NCI-H2171 treated with DMSO at 0.1 percent for 48 hours (cell line): ENCODE results near the gene NOX5.

Experiments
- DNase-seq: peaks from one replicate; lab custom pipeline; 2025; lab: John Stamatoyannopoulos, UW

NOX5 gene

DNA sequence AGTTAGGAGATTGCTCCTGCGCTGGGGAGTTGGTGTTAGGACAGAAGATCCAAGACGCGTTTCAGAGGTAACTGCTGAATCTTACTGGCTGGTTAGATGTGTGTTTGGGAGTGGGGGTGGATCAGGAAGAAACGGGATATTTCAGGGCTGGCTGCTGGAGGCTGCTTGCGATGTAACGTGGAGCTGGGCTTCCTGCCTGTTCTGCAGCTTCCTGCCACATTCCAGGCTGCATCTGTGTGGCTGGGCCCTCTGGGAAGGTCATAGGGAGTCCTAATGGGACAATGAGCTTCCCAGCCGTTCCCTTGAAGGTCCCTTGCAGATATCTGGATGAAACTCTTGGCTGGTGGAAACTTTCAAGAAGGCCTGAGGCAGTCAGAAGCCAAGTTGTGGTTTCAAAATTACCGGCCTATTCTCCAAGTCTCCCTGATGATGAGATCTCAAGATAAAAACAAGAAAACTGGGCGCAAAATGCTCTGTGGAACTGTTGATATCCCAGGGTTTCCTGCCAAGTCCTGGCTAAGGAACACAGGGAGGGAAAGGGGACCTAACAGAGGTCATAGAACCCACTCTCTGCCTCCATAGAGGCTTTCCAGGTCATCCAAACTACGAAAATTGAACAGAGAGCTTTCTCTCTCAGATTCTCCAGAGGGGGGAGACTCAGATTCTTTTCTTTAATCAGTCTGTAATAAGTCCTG, 67.0 kb downstream of the NOX5 start:
- DNase-seq = no peak

DNA sequence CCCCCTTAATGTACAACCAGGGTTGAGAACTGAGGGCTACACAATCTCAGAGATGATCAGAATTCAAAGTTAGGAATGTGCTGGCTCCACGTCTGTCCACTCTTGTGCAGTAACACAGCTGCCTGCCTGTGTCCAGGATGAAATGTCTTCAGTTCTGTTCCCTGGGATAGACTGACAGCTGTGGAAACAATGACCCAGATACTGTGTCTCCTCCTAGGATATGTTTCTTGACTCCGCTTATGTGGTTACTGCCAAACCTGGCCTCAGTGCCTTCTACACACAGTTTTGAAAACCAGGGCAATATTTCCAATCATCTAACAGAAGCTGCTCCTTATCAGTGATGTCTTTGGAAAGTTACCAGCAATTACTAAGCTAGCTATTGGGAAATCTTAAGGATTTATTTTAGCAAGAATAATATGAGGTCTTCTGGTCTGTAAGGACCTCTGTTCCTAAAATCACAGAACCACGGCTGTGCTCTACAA, 67.6 kb downstream of the NOX5 start:
- DNase-seq = no peak

DNA sequence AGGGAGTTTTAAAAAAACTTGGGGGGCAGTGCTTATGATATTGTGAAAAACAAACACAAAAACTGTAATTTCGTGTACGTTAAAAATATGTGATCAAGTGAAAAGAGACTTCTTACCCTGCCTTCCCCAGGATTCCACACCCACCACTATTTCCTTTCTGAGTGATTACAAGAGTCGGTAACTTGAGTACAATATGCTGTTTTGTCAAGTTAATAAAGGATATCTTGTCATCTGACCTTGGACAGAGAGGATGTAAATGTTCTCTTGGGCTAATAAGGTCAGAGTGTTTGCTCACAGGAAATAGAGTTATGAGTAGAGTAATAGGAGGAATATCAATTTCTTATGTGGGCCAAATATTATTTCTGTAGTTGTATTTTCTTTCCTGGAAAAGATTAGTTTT, 68.1 kb downstream of the NOX5 start:
- peak; percentile 26 for DNase-seq

DNA sequence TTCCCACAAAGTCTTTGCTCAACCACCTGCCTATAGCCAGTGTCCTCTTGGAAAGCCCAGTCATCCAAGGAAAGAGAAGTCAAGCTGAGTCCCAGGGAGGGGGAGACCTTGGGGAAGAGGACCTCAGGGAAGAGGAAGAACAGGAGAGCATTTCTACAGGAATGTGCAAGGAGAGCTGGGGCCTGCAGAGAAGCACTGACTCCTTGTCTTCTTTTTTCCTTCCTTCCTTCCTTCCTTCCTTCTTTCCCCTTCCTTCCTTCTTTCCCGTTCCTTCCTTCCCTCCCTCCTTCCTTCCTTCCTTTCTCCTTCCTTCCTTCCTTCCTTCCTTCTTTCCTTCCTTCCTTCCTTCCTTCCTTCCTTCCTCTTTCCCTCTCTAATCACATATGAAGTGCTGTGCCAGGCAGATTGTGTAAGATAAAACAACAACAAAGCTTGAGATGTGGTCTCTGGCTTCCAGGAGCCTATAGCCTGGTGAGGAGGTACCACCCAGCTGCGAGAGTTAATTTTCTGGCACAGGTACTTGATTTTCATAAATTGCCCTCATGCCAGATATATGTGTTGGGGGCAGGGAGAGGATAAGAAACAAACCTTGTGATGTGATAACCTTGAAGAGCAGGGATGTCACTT, 70.0 kb downstream of the NOX5 start:
- DNase-seq = no peak

DNA sequence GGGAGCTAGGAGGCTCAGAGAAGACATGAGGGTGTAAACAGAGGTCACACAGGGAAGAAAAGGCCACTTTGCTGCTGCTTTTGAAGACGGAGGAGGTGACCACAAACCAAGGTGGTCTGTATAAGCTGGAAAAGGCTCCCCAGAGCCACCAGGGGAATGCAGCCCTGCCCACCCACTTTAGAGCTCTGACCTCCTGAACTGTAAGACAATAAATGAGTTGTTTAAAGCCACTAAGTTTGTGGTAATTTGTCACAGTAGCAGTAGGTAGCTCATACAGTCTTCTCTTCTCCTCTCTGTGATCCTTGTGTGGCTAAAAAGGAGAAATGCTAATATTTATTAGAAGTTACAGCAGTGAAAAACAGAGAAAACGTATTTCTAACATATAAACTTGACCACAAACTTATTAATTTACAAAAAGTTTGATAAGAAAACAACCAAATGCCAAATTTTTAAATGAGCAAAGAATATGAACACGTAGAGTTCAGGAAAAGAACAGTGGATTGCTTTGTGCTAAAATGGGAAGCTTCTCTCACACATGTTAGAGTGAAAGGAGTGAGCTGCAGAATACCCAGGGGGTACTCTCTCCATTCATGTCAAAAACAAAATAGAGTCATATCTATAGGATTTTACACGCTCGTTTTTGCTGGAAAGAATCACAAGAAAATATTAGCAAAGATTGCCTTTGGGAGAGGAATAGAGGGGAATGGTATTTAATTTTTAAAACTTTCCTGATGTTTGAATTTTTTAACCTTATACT, 71.0 kb downstream of the NOX5 start:
- DNase-seq = no peak

DNA sequence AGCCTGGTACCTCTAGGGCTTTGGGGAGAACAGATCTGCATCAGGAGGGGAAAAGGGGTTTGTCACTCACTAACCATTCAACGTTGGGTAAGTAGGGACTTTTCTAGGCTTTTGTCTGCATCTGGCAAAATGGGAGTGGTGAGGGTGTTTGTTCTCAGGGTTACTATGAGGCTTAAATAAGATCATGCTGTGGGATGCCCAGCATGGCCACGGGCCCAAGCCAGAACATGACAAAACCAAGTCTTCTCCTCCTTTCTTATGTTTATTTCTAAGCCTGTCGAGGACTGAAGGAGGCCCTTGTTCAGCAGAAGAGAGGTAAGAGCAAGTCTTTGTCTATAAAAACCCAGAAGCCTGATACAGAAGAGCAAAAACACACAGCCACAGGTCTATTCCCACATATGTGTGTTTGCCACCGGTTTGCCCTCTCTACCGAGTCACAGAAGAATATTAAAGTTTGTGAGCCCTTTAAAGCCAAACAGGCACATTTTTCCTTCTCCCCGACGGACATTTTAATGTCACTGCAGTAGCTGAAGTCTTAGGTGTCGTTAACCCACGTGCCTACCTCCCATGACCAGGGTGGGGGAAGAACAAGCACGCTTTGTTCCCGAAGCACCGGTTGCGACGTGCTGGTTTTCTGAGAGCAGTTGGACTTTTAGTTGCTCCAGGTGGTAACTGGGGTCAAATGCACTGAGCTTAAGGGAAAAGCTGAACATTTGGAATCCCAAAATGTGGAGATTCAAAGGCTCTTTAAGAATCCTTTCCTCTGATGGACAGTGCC, 72.1 kb downstream of the NOX5 start:
- no peak for DNase-seq

DNA sequence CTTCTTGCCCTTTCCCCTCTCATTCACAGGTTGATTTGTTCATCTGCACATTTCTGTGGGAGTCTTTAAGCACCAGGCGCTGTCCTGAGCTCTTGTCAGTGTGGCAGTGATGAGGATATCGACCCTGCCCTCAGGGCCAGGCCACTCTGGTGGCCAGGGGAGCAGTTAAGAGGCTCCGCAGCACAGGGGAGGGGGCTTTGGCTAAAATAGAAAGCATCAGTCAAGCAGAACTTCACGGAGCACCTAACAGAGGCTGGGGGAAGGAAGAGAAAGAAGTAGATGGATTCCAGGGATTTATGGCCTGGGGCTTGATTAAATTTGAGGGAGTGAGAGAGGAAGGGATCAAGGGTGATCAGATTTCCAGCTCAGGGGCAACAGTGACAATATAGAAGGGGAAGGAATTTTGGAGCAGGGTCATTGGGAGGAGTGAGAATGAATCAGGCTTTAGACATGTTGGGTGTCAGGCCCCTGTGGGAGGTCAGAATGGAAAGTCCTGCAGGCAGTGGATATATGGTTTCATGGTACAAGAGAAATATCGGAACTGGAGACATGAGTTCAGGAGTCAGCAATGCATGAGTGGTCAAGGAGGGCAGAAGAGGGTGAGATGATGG, 73.0 kb downstream of the NOX5 start:
- DNase-seq = no peak

DNA sequence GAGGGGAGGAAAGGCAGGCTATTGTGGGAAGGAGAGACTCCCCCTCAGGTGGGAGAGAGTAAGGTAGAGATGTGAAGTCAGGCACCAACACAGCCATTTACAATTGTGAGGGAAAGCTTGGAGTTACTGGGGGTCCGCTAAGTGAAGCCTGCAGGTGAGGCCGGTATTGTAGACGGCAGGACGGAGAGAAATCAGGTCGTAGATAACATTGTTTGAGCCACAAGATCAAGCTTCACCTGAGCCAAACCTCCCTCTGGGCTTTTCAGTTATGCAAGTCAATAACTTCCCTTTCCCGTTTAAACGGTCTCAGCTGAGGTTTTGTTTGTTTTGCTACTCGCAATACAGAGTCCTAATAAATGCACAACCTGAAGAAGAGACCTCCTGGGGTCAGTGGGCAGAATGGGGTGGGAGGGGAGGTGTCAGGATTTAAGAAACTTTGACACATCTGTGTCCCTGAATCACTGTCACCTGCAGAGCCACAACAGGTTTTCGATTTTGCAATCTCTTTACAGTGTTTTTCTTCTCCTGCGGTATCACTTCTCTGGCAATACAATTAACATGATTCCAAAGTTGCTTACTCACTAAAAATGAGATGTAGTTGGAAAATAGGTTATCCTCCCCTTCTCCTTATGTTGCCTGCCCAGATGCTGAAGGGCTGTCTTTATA, 73.9 kb downstream of the NOX5 start:
- DNase-seq = no peak

DNA sequence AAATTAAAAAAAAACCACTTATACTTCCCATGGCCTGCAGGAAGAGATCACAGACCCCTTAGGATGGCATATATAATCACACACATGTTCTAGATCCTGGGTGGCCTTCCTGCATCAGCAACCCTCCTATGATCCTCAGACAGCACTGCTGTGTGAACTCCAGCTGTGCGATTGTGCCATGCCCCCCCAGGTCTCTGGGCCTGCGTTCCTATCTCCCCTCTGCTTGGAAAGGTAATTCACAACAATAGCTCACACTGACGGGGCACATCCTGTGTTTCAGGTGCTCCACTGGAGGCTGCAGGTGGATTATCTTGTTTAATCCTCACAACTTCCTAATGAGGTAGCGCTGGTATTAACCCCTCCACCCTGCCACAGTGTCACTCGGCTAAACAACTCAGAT, 74.8 kb downstream of the NOX5 start:
- no peak for DNase-seq

DNA sequence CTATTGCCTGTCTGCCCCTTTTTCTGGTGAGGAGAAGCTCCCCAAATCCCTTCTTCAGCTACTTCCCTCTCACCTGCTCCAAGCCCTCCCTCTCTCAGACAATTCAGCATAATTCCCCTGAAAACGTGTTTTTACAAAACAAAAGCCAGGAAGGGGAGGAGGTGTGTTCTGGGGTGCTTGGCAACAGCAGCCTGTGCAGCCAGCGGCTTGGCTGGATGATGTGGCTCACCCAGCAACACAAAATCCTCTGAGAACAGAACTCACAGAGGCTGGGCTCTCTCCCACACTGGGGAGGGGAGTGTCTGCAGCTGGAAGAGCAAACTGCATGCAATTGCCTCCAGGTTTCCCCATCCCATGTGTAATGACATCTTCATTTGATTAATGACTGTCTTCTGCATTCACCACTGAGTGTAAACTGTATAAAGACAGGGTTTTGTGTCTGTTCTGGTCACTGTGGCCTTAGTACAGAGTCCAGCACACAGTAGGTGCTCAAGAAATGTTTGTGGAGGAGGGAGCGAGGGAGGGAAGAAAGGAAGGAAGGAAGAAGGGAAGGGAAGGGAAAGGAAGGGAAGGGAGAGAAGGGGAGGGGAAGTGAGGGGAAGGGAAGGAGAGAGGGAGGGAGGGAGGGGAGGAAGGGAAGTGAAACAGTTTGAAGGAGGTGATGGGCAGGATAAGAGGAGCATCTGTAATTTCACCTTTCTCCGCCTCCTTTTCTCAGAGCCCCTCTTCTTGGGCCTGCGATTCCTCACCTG, 75.9 kb downstream of the NOX5 start:
- peak; percentile 34 for DNase-seq

DNA sequence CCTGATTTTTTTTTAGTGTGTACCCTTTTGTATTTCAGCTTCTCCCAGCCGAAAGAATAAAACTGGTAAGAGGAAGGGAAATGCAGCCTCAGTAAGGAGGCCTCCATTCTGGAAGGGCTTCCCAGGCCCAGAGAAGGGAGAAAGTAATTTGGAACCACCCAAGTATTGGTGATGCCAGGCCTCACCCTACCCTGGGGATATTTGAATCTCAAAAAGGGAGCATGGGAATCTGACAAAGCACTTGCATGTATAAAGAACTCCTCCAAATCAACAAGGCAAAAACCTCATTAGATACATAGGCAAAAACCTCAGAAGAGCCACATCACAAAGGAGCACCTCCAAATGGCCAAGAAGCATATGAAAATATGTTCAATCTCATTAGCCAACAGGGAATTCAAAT, 77.2 kb downstream of the NOX5 start:
- DNase-seq = no peak

DNA sequence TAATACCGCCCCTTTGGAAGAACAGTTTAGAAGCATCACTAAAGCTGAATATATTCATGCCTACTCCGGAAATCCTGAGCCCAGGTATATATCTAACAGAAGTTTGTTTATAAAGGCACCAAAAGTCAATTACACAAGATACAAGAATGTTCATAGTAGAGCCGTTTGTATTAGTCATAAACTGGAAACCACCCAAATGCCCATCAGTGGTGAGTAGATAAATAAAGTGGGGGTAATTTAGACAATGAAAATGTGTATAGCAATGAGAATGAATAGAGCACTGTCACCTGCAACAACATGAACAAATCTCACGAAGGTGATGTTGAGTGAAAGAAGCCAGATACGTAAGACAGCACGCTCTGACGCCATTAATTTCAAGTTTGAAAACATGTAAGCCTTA, 77.7 kb downstream of the NOX5 start:
- DNase-seq = no peak

DNA sequence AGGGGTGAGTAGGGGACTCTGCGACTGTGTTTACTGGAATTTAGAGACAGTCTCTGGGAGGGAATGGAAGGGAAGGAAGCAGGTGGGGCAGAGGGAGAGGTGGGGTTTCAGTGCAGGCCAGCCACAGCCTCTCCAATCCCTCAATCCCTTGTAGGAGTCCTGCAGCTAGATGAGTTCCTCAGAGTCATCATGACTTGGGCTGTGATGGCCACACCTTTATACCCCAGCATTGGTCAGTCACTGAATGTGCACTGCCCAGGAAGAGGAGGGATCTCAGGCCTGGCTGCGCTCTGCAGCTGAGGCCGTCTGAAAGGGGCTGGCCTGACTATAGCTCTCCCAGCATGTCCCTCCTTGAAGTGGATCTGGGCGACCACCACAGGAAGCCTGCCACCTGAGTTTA, 78.6 kb downstream of the NOX5 start:
- no peak for DNase-seq

DNA sequence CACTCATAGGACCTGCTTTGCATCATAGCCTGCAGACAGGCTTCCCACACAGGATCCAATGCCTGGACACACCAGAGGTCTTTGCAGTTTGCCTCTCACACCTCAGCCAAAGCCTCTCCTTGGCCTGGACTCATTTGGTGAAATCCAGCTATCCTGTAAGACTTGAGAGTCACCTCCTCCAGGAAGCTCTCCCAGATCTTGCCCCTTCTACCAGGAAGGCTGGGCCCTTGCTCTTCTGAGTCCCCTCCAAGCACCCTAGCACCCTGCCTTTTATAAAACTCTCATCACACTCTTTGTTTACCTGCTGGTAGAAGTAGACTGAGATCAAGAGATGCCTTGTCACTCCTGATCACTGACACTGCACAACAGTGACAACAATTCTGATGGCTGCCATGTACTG, 79.1 kb downstream of the NOX5 start:
- DNase-seq = no peak

DNA sequence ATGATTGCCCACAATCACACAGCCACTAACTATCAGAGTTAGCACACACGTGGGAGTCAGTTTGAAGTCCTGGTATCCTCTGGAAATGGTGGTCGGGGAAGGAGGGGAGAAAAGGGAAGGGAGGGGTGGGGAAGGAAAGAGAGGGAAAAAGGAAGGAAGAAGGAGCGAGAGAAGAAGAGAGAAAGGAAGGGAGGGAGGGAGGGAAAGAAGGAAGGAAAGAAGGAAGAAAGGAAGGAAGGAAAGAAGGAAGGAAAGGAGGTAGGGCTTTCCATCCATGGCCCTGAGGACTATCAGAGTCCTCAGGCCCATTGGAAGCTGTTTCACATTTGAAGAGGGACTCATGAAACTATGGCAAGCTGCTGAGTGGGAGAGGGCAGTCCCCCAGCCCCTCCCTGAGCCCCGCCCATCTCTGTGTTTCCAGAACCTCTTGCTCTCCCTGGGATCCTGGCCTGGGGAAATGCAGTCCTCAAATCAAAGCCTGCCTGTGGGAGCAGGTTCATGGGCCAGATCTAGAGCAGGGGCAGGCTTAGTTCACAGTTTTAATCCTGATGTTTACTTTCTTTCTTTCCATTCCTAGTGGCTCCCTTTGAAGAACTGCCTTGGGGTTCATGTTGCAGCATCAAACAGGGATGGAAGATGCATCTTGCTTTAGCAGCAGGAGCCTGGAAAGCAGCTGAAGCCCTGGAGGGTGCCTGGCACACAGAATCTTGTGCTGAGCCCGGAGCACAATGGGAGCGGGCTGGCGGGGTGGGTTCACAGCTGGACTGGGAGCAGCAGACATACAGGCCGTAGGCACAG, 79.8 kb downstream of the NOX5 start:
- DNase-seq = no peak

DNA sequence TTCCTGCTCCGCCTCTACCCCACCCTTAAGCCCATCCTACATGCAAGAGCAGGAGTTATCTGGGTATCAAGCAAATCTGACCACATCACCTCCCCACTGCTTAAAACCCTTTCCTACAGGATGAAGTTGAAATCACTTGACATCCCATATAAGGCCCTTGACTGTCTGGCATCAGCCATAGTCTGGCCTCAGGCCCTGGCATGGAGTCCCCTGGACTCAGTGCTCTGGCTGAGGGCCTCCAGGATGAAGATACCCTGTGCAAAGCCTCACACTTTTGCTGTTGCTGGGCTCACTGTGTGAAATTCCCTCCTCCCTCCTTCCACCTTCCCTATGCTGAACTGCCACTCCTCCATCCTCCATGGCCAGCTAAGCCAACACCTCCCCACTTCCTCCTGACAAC, 80.8 kb downstream of the NOX5 start:
- DNase-seq = no peak

DNA sequence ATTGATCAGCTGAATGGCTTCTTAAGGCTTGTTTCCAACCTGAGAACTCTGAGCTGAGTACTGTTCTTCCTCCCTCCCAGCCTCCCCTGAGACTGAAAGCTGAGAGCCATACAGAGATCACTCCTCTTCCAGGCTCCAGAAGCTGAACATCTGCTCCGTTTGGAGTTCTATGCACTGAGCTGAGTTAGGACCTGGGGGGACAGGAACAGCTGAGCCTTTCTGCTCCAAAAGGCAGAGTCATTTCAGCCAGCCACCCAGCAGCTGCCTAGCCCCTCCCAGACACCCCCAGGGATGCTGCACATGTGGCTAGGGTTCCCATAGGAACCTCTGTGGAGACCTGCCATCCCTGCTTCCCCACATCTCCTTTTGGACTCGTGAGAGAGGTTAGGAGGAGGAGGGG, 81.7 kb downstream of the NOX5 start:
- DNase-seq = peak; percentile 100

DNA sequence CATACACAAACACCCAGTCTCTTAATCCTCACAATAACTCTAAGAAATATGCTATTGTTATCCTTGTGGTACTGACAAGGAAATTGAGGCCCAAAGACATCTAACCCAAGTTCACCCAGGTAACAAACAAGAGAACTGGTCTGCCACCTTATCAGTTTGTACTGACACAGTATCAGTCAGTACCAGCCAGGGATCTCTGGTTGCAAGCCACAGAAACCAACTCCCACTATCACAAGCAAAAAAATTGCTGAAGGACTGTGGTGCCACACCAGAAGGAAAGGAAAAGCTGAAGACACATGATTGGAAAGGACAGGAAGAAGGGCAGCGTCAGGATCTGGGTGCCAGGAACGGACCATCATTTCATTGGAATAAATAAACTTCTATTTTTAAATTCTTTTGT, 82.1 kb downstream of the NOX5 start:
- no peak for DNase-seq

DNA sequence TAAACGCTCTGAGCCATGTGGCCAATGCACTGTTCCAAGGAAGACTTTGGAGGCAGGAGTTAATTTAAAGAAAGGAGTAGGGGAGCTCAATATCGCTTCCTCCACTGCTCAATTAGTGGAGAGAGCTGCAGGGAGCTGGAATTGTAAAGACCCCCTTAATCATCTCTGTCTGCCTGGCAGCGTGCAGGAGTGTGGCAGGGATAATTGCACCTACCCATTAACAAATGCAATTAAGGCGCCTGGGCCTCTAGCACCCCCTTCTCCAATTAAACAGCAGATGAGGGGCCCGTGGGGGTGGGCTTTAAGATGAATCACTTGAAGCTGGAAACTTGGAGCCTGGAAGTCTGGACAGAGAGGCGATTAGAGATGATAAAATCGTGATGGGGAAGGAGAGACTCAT, 84.3 kb downstream of the NOX5 start:
- no peak for DNase-seq

DNA sequence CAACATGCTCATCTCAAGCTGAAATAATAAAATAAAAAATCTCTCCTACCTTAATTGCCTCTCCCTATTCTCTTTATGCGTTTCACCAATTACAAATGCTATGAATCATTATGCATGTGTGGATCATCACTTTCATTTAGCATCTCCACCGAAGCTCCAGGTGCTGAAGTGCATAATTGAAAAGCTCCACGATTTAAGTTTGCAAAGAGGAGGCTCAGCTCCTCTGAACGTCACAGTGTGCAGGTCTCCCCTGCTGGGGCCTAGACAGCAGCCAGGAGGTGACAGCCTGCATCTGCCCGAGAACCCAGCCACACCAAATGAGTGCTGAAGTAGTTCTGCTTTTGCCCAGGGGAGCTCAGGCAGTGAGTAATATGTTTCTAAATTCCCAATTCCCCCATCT, 85.4 kb downstream of the NOX5 start:
- DNase-seq = peak; percentile 54
